HG02885 (cell line): ENCODE data around the gene ALS2.

Experiments used
- ATAC-seq: cut with Tn5 transposase; IDR thresholded peaks from one replicate; pipeline ENCODE4 v1.9.1; 2021; ENCODE audit warnings: mild to moderate bottlenecking; ENCODE audit not compliant: unreplicated experiment, poor library complexity

ALS2 gene

GRCh38 chr2:201761101-201761500, 19.6 kb downstream of the ALS2 start:
- ATAC-seq, result no peak

GRCh38 chr2:201759567-201759966, 21.2 kb downstream of the ALS2 start:
- no peak for ATAC-seq

GRCh38 chr2:201758873-201759272, 21.9 kb downstream of the ALS2 start:
- ATAC-seq, result no peak

GRCh38 chr2:201758234-201758633, 22.5 kb downstream of the ALS2 start:
- ATAC-seq, result no peak

GRCh38 chr2:201754717-201755415, 25.9 kb downstream of the ALS2 start:
- ATAC-seq, result no peak

GRCh38 chr2:201751566-201751965, 29.2 kb downstream of the ALS2 start:
- no peak for ATAC-seq

- no peak for ATAC-seq
Measured at GRCh38 chr2:201746551-201746950, 34.2 kb downstream of the ALS2 start.

GRCh38 chr2:201735486-201735885, 45.2 kb downstream of the ALS2 start:
- ATAC-seq, result no peak

- no peak for ATAC-seq
Measured at GRCh38 chr2:201734111-201734510, 46.6 kb downstream of the ALS2 start.

GRCh38 chr2:201733544-201733943, 47.2 kb downstream of the ALS2 start:
- no peak for ATAC-seq

GRCh38 chr2:201730651-201731285, 50.0 kb downstream of the ALS2 start:
- no peak for ATAC-seq

GRCh38 chr2:201715459-201715858, 65.3 kb downstream of the ALS2 start:
- no peak for ATAC-seq

- no peak for ATAC-seq
Measured at GRCh38 chr2:201712726-201713125, 68.0 kb downstream of the ALS2 start.

- ATAC-seq, result no peak
Measured at GRCh38 chr2:201709747-201710146, 71.0 kb downstream of the ALS2 start.

GRCh38 chr2:201709049-201709448, 71.7 kb downstream of the ALS2 start:
- ATAC-seq, result no peak

- ATAC-seq, result no peak
Measured at GRCh38 chr2:201707753-201708152, 73.0 kb downstream of the ALS2 start.

GRCh38 chr2:201707142-201707541, 73.6 kb downstream of the ALS2 start:
- no peak for ATAC-seq

GRCh38 chr2:201704536-201704935, 76.2 kb downstream of the ALS2 start:
- ATAC-seq, result no peak

GRCh38 chr2:201701646-201702045, 79.1 kb downstream of the ALS2 start:
- no peak for ATAC-seq

GRCh38 chr2:201699416-201699815, 81.3 kb downstream of the ALS2 start:
- no peak for ATAC-seq

GRCh38 chr2:201698588-201699226, 82.0 kb downstream of the ALS2 start, which contains the start of gene MPP4:
TSS of gene MPP4 (minus strand) at chr2:201698644. CDS start at chr2:201693954, 4,690 bp downstream.
- ATAC-seq, result no peak
